HL-60 (cell line): ENCODE data around the gene MED9.

ENCODE experiments used
- DNase-seq, 2 experiments: peaks; one replicate each; pipeline ENCODE4 v3.0.0-alpha.2; 2010 to 2020; ENCODE audit warnings: low read depth in 1 of 2, low spot score in 1 of 2
- H3K27ac ChIP-seq: fragments of 250-450 bp; sonication (Bioruptor Pico); replicated peaks from 2 replicates; pipeline ENCODE4 v1.5.1; 2020; ENCODE audit warnings: mild to moderate bottlenecking, moderate library complexity
- H3K27me3 ChIP-seq: fragments of 250-450 bp; sonication (Bioruptor Pico); 2 replicates; pipeline ENCODE4 v1.5.1; 2021; ENCODE audit warnings: mild to moderate bottlenecking, moderate library complexity; ENCODE audit not compliant: insufficient read depth, poor library complexity, severe bottlenecking
- H3K4me3 ChIP-seq: replicated peaks from 2 replicates; pipeline ENCODE4 v1.5.1; 2011; ENCODE audit warnings: mild to moderate bottlenecking, control low read depth, low read length; ENCODE audit not compliant: insufficient read depth
- GABPA ChIP-seq: IDR thresholded peaks from 2 replicates; pipeline ENCODE4 v1.6.1; 2012; ENCODE audit warnings: low read depth
- POLR2AphosphoS5 ChIP-seq: IDR thresholded peaks from 2 replicates; pipeline ENCODE4 v1.6.1; 2012; ENCODE audit warnings: low read depth
- SPI1 ChIP-seq: IDR thresholded peaks from 2 replicates; pipeline ENCODE4 v1.6.1; 2012; ENCODE audit warnings: low read depth, mild to moderate bottlenecking, borderline replicate concordance
- TF ChIP-seq, protein P1 (sequence below): IDR thresholded peaks from 2 replicates; pipeline ENCODE4 v1.6.1; 2012; ENCODE audit warnings: low read depth; ENCODE audit not compliant: insufficient replicate concordance
- TF ChIP-seq, protein P2 (sequence below): IDR thresholded peaks from one replicate; pipeline ENCODE4 v1.5.1; 2011; ENCODE audit warnings: low read length, control low read depth, inconsistent platforms; ENCODE audit not compliant: insufficient read depth

Gene MED9

DNA sequence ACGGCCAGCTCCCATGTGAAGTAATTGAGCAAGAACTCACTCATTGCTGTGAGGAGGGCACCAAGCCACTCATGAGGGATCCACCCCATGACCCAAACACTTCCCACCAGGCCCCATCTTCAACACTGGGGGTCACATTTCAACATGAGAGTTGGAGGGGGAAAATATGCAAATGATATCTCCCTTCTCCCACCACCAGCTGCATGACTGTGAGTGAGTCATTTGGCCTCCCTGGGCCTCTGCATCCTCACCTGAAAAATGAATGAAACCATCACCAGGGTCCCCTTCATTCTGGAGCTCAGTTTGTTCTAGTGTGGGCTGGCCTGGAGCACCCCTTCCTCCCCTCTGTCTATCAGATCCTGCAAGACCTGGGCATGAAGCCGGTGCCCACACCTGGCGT is 6.8 kb upstream of the MED9 start:
- no peak for DNase-seq
- H3K27me3 ChIP-seq = no peaks in the 10 kb centered on the region

DNA sequence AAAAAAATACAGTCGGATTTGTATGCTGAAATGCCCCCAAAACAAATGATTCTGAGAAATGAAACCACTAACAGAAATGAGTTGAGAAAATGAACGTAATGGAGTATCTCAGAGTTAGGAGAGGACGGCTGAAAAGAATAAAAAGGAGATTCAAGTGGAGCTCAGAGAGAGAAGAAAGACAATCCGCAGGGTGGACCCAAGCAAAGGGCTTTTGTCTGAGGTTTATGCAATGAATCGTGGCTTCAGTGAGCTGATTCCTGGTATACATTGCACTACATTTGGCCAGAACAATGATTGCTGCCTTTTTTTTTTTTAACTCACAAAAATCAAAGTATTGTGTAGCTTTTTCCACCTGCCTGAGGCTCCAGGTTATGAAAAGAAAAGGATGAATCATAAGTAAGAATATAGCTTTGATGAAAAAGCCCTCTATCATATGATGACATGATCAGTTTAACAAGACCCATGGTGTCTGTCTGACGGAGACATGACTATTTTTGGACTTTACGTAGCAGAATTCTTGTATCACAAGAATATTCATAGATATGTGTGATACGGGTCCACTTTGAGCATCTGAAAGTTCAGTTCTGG is 4.4 kb upstream of the MED9 start:
- no peak for DNase-seq
- Histone ChIP-seq H3K27ac (no peak overlapping the region), H3K27me3 (no peaks in the 10 kb centered on the region), H3K4me3 (no peak overlapping the region)
- TF ChIP-seq, protein P1, sequence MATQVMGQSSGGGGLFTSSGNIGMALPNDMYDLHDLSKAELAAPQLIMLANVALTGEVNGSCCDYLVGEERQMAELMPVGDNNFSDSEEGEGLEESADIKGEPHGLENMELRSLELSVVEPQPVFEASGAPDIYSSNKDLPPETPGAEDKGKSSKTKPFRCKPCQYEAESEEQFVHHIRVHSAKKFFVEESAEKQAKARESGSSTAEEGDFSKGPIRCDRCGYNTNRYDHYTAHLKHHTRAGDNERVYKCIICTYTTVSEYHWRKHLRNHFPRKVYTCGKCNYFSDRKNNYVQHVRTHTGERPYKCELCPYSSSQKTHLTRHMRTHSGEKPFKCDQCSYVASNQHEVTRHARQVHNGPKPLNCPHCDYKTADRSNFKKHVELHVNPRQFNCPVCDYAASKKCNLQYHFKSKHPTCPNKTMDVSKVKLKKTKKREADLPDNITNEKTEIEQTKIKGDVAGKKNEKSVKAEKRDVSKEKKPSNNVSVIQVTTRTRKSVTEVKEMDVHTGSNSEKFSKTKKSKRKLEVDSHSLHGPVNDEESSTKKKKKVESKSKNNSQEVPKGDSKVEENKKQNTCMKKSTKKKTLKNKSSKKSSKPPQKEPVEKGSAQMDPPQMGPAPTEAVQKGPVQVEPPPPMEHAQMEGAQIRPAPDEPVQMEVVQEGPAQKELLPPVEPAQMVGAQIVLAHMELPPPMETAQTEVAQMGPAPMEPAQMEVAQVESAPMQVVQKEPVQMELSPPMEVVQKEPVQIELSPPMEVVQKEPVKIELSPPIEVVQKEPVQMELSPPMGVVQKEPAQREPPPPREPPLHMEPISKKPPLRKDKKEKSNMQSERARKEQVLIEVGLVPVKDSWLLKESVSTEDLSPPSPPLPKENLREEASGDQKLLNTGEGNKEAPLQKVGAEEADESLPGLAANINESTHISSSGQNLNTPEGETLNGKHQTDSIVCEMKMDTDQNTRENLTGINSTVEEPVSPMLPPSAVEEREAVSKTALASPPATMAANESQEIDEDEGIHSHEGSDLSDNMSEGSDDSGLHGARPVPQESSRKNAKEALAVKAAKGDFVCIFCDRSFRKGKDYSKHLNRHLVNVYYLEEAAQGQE = no peak
- TF ChIP-seq GABPA (no peak), SPI1 (no peak), POLR2AphosphoS5 (no peak)
- TF ChIP-seq, protein P2, sequence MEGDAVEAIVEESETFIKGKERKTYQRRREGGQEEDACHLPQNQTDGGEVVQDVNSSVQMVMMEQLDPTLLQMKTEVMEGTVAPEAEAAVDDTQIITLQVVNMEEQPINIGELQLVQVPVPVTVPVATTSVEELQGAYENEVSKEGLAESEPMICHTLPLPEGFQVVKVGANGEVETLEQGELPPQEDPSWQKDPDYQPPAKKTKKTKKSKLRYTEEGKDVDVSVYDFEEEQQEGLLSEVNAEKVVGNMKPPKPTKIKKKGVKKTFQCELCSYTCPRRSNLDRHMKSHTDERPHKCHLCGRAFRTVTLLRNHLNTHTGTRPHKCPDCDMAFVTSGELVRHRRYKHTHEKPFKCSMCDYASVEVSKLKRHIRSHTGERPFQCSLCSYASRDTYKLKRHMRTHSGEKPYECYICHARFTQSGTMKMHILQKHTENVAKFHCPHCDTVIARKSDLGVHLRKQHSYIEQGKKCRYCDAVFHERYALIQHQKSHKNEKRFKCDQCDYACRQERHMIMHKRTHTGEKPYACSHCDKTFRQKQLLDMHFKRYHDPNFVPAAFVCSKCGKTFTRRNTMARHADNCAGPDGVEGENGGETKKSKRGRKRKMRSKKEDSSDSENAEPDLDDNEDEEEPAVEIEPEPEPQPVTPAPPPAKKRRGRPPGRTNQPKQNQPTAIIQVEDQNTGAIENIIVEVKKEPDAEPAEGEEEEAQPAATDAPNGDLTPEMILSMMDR = no peak

More for the DNA sequence above, 6.8 kb upstream of the MED9 start:
- H3K27ac ChIP-seq = no peak overlapping the region
- TF ChIP-seq, protein P2 = no peak
- TF ChIP-seq POLR2AphosphoS5 = no peak
- TF ChIP-seq GABPA = no peak
- TF ChIP-seq, protein P1 = no peak
- no peak for TF ChIP-seq SPI1
- H3K4me3 ChIP-seq = no peak overlapping the region

DNA sequence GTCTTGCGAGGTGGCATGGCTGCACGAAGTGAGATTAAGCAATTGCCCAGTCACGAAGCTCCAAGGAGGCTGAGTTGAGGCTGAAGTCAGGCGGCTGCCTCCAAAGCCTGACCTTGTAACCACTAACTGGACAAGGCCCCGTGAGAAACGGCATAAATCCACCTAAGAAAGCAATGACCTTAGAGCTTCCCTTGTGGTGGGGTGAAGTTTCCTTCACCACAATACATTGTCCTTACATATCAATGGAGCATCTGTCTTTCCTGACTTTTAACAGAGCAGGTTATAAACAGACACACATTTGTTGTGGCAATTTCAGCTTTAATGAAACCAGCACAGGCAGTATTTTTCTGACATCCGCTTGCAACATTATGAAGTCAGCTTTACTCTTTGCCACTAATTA is 2.5 kb upstream of the MED9 start:
- H3K27ac ChIP-seq = no peak overlapping the region

More for the DNA sequence above, 2.5 kb upstream of the MED9 start:
- TF ChIP-seq SPI1 (no peak), POLR2AphosphoS5 (no peak), GABPA (no peak)
- TF ChIP-seq, protein P2 = no peak
- TF ChIP-seq, protein P1 = no peak
- Histone ChIP-seq H3K27me3 (no peaks in the 10 kb centered on the region), H3K4me3 (no peak overlapping the region)
- DNase-seq = no peak
